MCF 10A (cell line): Measurements from ENCODE around the gene RNU6-8. TPM values are rescaled to one million over a fixed set of nuclear protein-coding genes. Genes with fewer than 3 reads are reported as not detected.

Experiments
- BruUV-seq: library from RNA; stranded (reverse); fragments of 400-500 nt; replicated peaks from 2 replicates; lab custom pipeline; 2021; lab: Mats Ljungman, UMichigan
- CTCF ChIA-PET: fragments of 300-600 bp; sonication (Branson Sonifier 250); formaldehyde crosslinking; extraction: SDS; loops from one replicate; lab custom pipeline; 2021; ENCODE audit warnings: antibody characterized with exemption, inconsistent platforms; lab: Yijun Ruan, JAX
- POLR2A ChIA-PET: fragments of 300-600, 350-650 bp; sonication (Branson Sonifier 250); formaldehyde crosslinking; extraction: SDS; loops from one replicate; lab custom pipeline; 2020; ENCODE audit warnings: antibody characterized with exemption, inconsistent platforms; lab: Yijun Ruan, JAX
- DNase-seq: peaks from one replicate; pipeline ENCODE4 v3.0.0-alpha.2; 2018; ENCODE audit not compliant: unreplicated experiment
- H3K27ac Mint-ChIP-seq: one replicate; pipeline ENCODE4 v1.8.0; 2022; ENCODE audit warnings: mild to moderate bottlenecking, low read depth, mixed read lengths; ENCODE audit not compliant: unreplicated experiment
- H3K27me3 Mint-ChIP-seq: one replicate; pipeline ENCODE4 v1.8.0; 2022; ENCODE audit warnings: mixed read lengths; ENCODE audit not compliant: insufficient read depth, unreplicated experiment
- H3K36me3 Mint-ChIP-seq: one replicate; pipeline ENCODE4 v1.8.0; 2022; ENCODE audit warnings: mild to moderate bottlenecking, moderate library complexity, mixed read lengths; ENCODE audit not compliant: insufficient read depth, unreplicated experiment
- H3K4me1 Mint-ChIP-seq: one replicate; pipeline ENCODE4 v1.8.0; 2022; ENCODE audit warnings: mixed read lengths; ENCODE audit not compliant: insufficient read depth, unreplicated experiment
- H3K4me3 Mint-ChIP-seq: one replicate; pipeline ENCODE4 v1.8.0; 2022; ENCODE audit warnings: mild to moderate bottlenecking, moderate library complexity, mixed read lengths; ENCODE audit not compliant: unreplicated experiment
- H3K9me3 Mint-ChIP-seq: one replicate; pipeline ENCODE4 v1.8.0; 2022; ENCODE audit warnings: mixed read lengths; ENCODE audit not compliant: unreplicated experiment
- CTCF ChIP-seq: fragments of 200-600 bp; IDR thresholded peaks from one replicate; pipeline ENCODE4 v1.8.0; 2022; ENCODE audit warnings: antibody characterized with exemption, mild to moderate bottlenecking; ENCODE audit not compliant: unreplicated experiment
- intact Hi-C: fragments of 100-400 bp; cut with micrococcal nuclease; formaldehyde crosslinking; loops from 2 replicates; pipeline ENCODE4 v1.14.1; 2022
- total RNA-seq: library from RNA; stranded (reverse); gene quantifications from 2 replicates; pipeline ENCODE4 v1.2.3, GENCODE V29; 2022

Gene RNU6-8
- total RNA-seq, 1 experiment from 2014 or later, result not detected

- Mint-ChIP-seq H3K27me3 (no peaks in the 10 kb centered on the region), H3K36me3 (peaks cover 7% of the 10 kb centered on the region), H3K4me3 (no peak overlapping the region), H3K9me3 (no peaks in the 10 kb centered on the region), H3K4me1 (peaks cover 3% of the 10 kb centered on the region), H3K27ac (no peak overlapping the region)
- CTCF ChIA-PET, result interaction anchor here (0.7 kb wide), 1 partner anchor 54 kb away, joined by 3 read pairs; no protein-coding TSS in a partner anchor
- no peak for TF ChIP-seq CTCF
- POLR2A ChIA-PET, result interaction anchor here (1.2 kb wide), 1 partner anchor 109 kb away, joined by 4 read pairs; no protein-coding TSS in a partner anchor
- BruUV-seq, result no TSS peak
- DNase-seq, result no peak
- intact Hi-C loops, result no loop called here
These were observed 5.2 kb downstream of the RNU6-8 start for GRCh38 chr14:32197919-32198318.

- intact Hi-C loops, result no loop called here
- TF ChIP-seq CTCF, result no peak
- BruUV-seq, result no TSS peak
These were observed 7.4 kb downstream of the RNU6-8 start for GRCh38 chr14:32195636-32196035.

GRCh38 chr14:32193532-32193931 lies 9.5 kb downstream of the RNU6-8 start:
- Mint-ChIP-seq H3K27me3 (no peaks in the 10 kb centered on the region), H3K9me3 (no peaks in the 10 kb centered on the region), H3K36me3 (no peaks in the 10 kb centered on the region), H3K4me3 (no peak overlapping the region), H3K27ac (no peak overlapping the region), H3K4me1 (no peaks in the 10 kb centered on the region)
- no peak for DNase-seq
- ChIA-PET POLR2A (no interaction called here), CTCF (no interaction called here)
- no TSS peak for BruUV-seq
- TF ChIP-seq CTCF, result no peak
- intact Hi-C loops, result no loop called here

More at GRCh38 chr14:32195636-32196035, 7.4 kb downstream of the RNU6-8 start:
- Mint-ChIP-seq H3K4me1 (no peaks in the 10 kb centered on the region), H3K27me3 (no peaks in the 10 kb centered on the region), H3K9me3 (no peaks in the 10 kb centered on the region), H3K4me3 (no peak overlapping the region), H3K36me3 (no peaks in the 10 kb centered on the region), H3K27ac (no peak overlapping the region)
- POLR2A ChIA-PET, result interaction anchor here (0.7 kb wide), 1 partner anchor 24 kb away, joined by 4 read pairs; no protein-coding TSS in a partner anchor
- CTCF ChIA-PET, result no interaction called here
- DNase-seq, result no peak

- Mint-ChIP-seq H3K27me3 (no peaks in the 10 kb centered on the region), H3K27ac (no peak overlapping the region), H3K36me3 (no peaks in the 10 kb centered on the region), H3K4me3 (no peak overlapping the region), H3K4me1 (no peaks in the 10 kb centered on the region), H3K9me3 (no peaks in the 10 kb centered on the region)
- no peak for DNase-seq
- POLR2A ChIA-PET, result no interaction called here
- TF ChIP-seq CTCF, result no peak
- CTCF ChIA-PET, result no interaction called here
- no TSS peak for BruUV-seq
- intact Hi-C loops, result no loop called here
These were observed 10.2 kb downstream of the RNU6-8 start for GRCh38 chr14:32192712-32193373.
